SH-SY5Y (cell line): Measurements from ENCODE around the gene DIP2C.

Experiments used
- GATA2 ChIP-seq: IDR thresholded peaks from 2 replicates; pipeline ENCODE4 v1.6.1; 2011; ENCODE audit warnings: mild to moderate bottlenecking, low read depth, low read length
- GATA3 ChIP-seq: IDR thresholded peaks from 2 replicates; pipeline ENCODE4 v1.6.1; 2011; ENCODE audit warnings: low read depth, mild to moderate bottlenecking, low read length, moderate library complexity

GRCh38 chr10:624605-625332 is 64.7 kb downstream of the DIP2C start:
- TF ChIP-seq GATA3: no peak
- TF ChIP-seq GATA2: no peak
